Measurements from ENCODE around the gene CPXM1. TPM values are rescaled to one million over a fixed set of nuclear protein-coding genes. Genes with fewer than 3 reads are reported as not detected.

CPXM1 gene
- total RNA-seq (2014; rRNA removed; shearing (Covaris generic)) (not detected in 2 replicates), polyA plus RNA-seq (2016; fragmentation: Nextera tagmentation; extraction: Ambion mirVana) (0.08 TPM in 1 of 2 replicates, not detected in the other)

DNA sequence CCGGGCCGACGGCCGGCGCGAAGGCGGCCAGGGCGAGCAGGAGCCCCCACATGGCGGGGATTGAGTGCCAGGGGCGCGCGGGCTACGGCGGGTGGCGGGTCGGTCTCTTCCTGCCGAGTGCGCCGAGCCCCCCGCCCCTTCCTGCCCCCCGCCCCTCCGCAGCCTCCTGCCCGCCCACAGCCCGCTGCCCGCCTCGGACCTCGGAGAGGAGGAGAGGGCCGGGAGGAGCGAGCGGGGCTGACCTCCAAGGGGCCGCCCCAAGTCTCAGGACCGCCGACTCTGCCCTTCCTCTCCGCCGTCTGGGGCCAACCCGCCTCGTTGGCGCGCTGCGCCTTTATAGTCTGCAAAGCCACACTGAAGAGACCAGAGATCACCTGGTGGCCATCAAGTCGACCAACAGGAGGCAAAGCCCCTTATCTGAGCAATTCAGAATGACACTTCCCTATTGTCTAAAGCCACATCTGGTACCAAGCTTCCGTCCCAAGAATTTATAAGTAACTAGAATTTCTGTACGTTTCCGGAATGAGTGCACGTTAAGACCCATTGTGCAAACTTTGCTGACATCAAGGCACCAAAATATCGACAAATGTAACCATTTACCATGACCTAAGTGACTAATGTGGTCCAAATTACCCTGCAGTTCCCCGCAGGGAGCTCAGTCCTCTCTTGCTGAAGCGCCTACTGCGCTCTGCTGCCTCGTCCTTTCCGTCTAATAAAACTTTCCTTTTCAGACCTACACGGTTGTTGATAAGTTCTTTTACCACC lies at the start of gene CPXM1:
Gene CPXM1 (minus strand): TSS at position 107 of the 765 bp plus-strand sequence. CDS start 55 bp downstream, at position 52.
- Histone ChIP-seq H3K4me1 (ENCODE audit: insufficient read depth) (no peaks in the 10 kb centered on the region), H3F3A (ENCODE audit: insufficient read depth) (no peaks in the 10 kb centered on the region), H3K9me2 (ENCODE audit: insufficient read depth) (no peaks in the 10 kb centered on the region), H3K27ac (no peak within 1 kb of the TSS), H3K9ac (no peak within 1 kb of the TSS), H3K4me2 (ENCODE audit: unreplicated experiment) (peak within 1 kb of the TSS; percentile 39), H3K27me3 (replicated peaks; ENCODE audit: insufficient read depth) (peaks cover 62% of the 10 kb centered on the region), H3K4me3 (peak within 1 kb of the TSS; percentile 35; the same call in 1 of the 2 replicates), H3K79me2 (ENCODE audit: insufficient read depth) (no peaks in the 10 kb centered on the region), H4K20me1 (ENCODE audit: insufficient read depth) (no peaks in the 10 kb centered on the region), H3K9me3 (ENCODE audit: low read depth) (no peaks in the 10 kb centered on the region), H2AFZ (no peak within 1 kb of the TSS), H3K36me3 (ENCODE audit: low read depth) (no peaks in the 10 kb centered on the region)
- DNase-seq, result no peak
- in situ Hi-C loops (cut with MboI), result no loop called here
- WGBS, 2 experiments (ENCODE audit: low coverage in 1 of 2, low lambda C conversion rate in 2 of 2, missing lambda C conversion rate in 2 of 2), result 6 to 9% methylated on average over 22 to 39 of the region's 52 CpGs
- TF ChIP-seq EZH2 (IDR thresholded peaks at IDR 0.05; ENCODE audit: insufficient read depth, poor library complexity, severe bottlenecking), result peak; percentile 81
- TF ChIP-seq EZH2phosphoT487 (IDR thresholded peaks at IDR 0.05; ENCODE audit: insufficient read depth, low read depth), result no peak

DNA sequence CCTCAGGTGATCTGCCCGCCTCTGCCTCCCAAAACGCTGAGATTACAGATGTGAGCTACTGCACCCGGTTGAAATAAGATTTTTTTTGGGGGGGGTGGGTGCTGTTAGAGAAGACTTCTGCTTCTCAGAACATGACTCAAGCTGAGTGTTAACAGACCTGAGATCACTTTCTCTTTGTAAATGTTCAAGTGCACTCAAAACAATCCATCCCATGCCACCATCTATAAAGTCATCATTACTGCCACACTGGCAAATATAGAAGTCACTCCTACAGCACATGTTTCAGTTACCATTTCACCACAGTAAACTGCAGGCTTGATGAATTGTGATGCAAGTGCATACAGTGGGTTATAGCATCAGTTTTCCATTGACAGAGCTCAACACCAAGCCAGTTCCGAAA lies 49.1 kb upstream of the CPXM1 start:
- Histone ChIP-seq H3K27me3 (replicated peaks; ENCODE audit: insufficient read depth) (no peaks in the 10 kb centered on the region), H3K27ac (no peak overlapping the region), H2AFZ (no peak overlapping the region), H3K4me3 (no peak overlapping the region), H3K4me1 (ENCODE audit: insufficient read depth) (no peaks in the 10 kb centered on the region), H3K9me3 (ENCODE audit: low read depth) (no peaks in the 10 kb centered on the region), H4K20me1 (ENCODE audit: insufficient read depth) (no peaks in the 10 kb centered on the region), H3K36me3 (ENCODE audit: low read depth) (no peaks in the 10 kb centered on the region), H3K9me2 (ENCODE audit: insufficient read depth) (no peaks in the 10 kb centered on the region), H3K79me2 (ENCODE audit: insufficient read depth) (peaks cover 5% of the 10 kb centered on the region; the same call in 1 of the 2 replicates), H3K4me2 (ENCODE audit: unreplicated experiment) (no peak overlapping the region), H3F3A (ENCODE audit: insufficient read depth) (no peaks in the 10 kb centered on the region), H3K9ac (no peak overlapping the region)
- WGBS, 2 experiments (ENCODE audit: low coverage in 1 of 2, low lambda C conversion rate in 2 of 2, missing lambda C conversion rate in 2 of 2), result 96 to 97% methylated on average over 4 of the region's 4 CpGs
- no peak for DNase-seq
- TF ChIP-seq EZH2 (IDR thresholded peaks at IDR 0.05; ENCODE audit: insufficient read depth, poor library complexity, severe bottlenecking), result no peak
- no peak for TF ChIP-seq EZH2phosphoT487 (IDR thresholded peaks at IDR 0.05; ENCODE audit: insufficient read depth, low read depth)
- in situ Hi-C loops (cut with MboI), result no loop called here

DNA sequence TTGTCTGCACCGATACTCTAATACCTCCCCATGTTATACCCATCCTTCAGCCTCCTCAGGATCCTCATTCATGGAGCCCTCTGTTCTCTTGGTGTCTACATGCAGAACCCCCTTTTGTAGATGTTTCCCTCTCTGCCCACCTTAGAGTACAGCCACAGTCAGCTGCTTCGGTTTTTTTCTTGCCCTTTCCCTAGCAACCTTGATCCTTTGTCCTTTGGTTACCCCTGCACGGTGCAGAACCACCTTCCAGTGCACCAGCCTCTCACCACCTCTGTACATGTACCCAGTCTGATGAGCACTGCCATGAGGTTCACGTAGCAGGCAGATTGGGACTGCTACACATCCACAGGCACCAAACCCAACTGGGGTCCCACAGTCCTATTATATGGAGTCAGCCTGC lies 47.4 kb upstream of the CPXM1 start:
- Histone ChIP-seq H3K4me2 (ENCODE audit: unreplicated experiment) (no peak overlapping the region), H3K36me3 (ENCODE audit: low read depth) (no peaks in the 10 kb centered on the region), H3K79me2 (ENCODE audit: insufficient read depth) (peaks cover 14% of the 10 kb centered on the region), H2AFZ (no peak overlapping the region), H3K27me3 (replicated peaks; ENCODE audit: insufficient read depth) (no peaks in the 10 kb centered on the region), H3K4me3 (no peak overlapping the region), H4K20me1 (ENCODE audit: insufficient read depth) (no peaks in the 10 kb centered on the region), H3F3A (ENCODE audit: insufficient read depth) (no peaks in the 10 kb centered on the region), H3K9ac (no peak overlapping the region), H3K27ac (no peak overlapping the region), H3K9me2 (ENCODE audit: insufficient read depth) (no peaks in the 10 kb centered on the region), H3K9me3 (ENCODE audit: low read depth) (no peaks in the 10 kb centered on the region), H3K4me1 (ENCODE audit: insufficient read depth) (no peaks in the 10 kb centered on the region)
- no peak for TF ChIP-seq EZH2phosphoT487 (IDR thresholded peaks at IDR 0.05; ENCODE audit: insufficient read depth, low read depth)
- TF ChIP-seq EZH2 (IDR thresholded peaks at IDR 0.05; ENCODE audit: insufficient read depth, poor library complexity, severe bottlenecking), result no peak
- no peak for DNase-seq
- in situ Hi-C loops (cut with MboI), result no loop called here
- 95 to 98% methylated on average over 4 of the region's 4 CpGs for WGBS, 2 experiments (ENCODE audit: low coverage in 1 of 2, low lambda C conversion rate in 2 of 2, missing lambda C conversion rate in 2 of 2)

DNA sequence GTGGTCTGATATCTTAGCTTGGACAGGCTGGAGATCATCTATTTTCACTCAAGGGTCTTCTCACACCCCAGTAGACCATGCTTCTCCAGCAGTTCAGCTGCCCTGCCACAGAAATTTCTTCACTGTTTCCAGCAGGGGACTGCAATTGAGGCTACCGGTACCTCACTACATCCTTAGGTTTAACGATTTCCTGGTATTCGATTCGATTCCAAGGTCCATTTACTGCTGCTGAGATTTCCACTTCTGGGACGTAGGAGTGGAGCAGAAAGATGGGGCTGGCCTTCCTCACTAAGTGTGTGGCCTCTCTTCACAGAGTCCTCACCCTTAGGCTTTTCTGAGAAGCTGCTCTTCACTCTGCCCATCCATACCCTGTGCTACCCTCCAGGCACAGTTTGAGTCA lies 46.3 kb upstream of the CPXM1 start:
- H3K4me1 ChIP-seq (ENCODE audit: insufficient read depth), result no peaks in the 10 kb centered on the region
- no peak overlapping the region for H3K9ac ChIP-seq
- no peaks in the 10 kb centered on the region for H3K9me3 ChIP-seq (ENCODE audit: low read depth)
- DNase-seq, result no peak
- peaks cover 25% of the 10 kb centered on the region for H3K79me2 ChIP-seq (ENCODE audit: insufficient read depth)
- TF ChIP-seq EZH2phosphoT487 (IDR thresholded peaks at IDR 0.05; ENCODE audit: insufficient read depth, low read depth) (no peak), EZH2 (IDR thresholded peaks at IDR 0.05; ENCODE audit: insufficient read depth, poor library complexity, severe bottlenecking) (no peak)
- H2AFZ ChIP-seq, result no peak overlapping the region
- no peaks in the 10 kb centered on the region for H3F3A ChIP-seq (ENCODE audit: insufficient read depth)
- no peaks in the 10 kb centered on the region for H4K20me1 ChIP-seq (ENCODE audit: insufficient read depth)
- H3K4me3 ChIP-seq, result no peak overlapping the region
- 84 to 89% methylated on average over 5 of the region's 5 CpGs for WGBS, 2 experiments (ENCODE audit: low coverage in 1 of 2, low lambda C conversion rate in 2 of 2, missing lambda C conversion rate in 2 of 2)
- H3K27me3 ChIP-seq (replicated peaks; ENCODE audit: insufficient read depth), result no peaks in the 10 kb centered on the region
- in situ Hi-C loops (cut with MboI), result no loop called here
- H3K4me2 ChIP-seq (ENCODE audit: unreplicated experiment), result no peak overlapping the region
- no peaks in the 10 kb centered on the region for H3K36me3 ChIP-seq (ENCODE audit: low read depth)
- H3K9me2 ChIP-seq (ENCODE audit: insufficient read depth), result no peaks in the 10 kb centered on the region
- no peak overlapping the region for H3K27ac ChIP-seq
